ENCODE data around the gene TAF11L2. TPM values are rescaled to one million over a fixed set of nuclear protein-coding genes. Genes with fewer than 3 reads are reported as not detected.
"Not testable (repeated sequence)": the region's sequence is repeated elsewhere in the genome, so short reads cannot be mapped to it uniquely, and the experiment has no call there.

The TAF11L2 gene
- total RNA-seq, 1 experiment from 2014 or later = not detected

- in situ Hi-C loops (cut with HindIII; ENCODE audit: low pct_unique_long_range_greater_than_20kb, low sequenced_read_pairs) = not testable (repeated sequence)
Observed at GRCh38 chr5:17518067-17518466, 20.0 kb downstream of the TAF11L2 start, which contains the start of gene TAF11L3. TSS of gene TAF11L3 (plus strand) at chr5:17518367.

GRCh38 chr5:17519508-17519907, 21.5 kb downstream of the TAF11L2 start:
- in situ Hi-C loops (cut with HindIII; ENCODE audit: low pct_unique_long_range_greater_than_20kb, low sequenced_read_pairs); DNase-seq (ENCODE audit: low read depth, low spot score): not testable (repeated sequence)

More at GRCh38 chr5:17518067-17518466, 20.0 kb downstream of the TAF11L2 start, which contains the start of gene TAF11L3:
- not testable (repeated sequence) for DNase-seq (ENCODE audit: low read depth, low spot score)

- DNase-seq (ENCODE audit: low read depth, low spot score); in situ Hi-C loops (cut with HindIII; ENCODE audit: low pct_unique_long_range_greater_than_20kb, low sequenced_read_pairs): not testable (repeated sequence)
Observed at GRCh38 chr5:17521501-17521900, 23.5 kb downstream of the TAF11L2 start, which contains the start of gene TAF11L4. TSS of gene TAF11L4 (plus strand) at chr5:17521801.

- in situ Hi-C loops (cut with HindIII; ENCODE audit: low pct_unique_long_range_greater_than_20kb, low sequenced_read_pairs); DNase-seq (ENCODE audit: low read depth, low spot score): not testable (repeated sequence)
Observed at GRCh38 chr5:17524935-17525334, 26.9 kb downstream of the TAF11L2 start, which contains the start of gene TAF11L5. TSS of gene TAF11L5 (plus strand) at chr5:17525235.

- DNase-seq (ENCODE audit: low read depth, low spot score); in situ Hi-C loops (cut with HindIII; ENCODE audit: low pct_unique_long_range_greater_than_20kb, low sequenced_read_pairs): not testable (repeated sequence)
Observed at GRCh38 chr5:17526504-17526903, 28.5 kb downstream of the TAF11L2 start.

- in situ Hi-C loops (cut with HindIII; ENCODE audit: low pct_unique_long_range_greater_than_20kb, low sequenced_read_pairs); DNase-seq (ENCODE audit: low read depth, low spot score): not testable (repeated sequence)
Observed at GRCh38 chr5:17528369-17528768, 30.3 kb downstream of the TAF11L2 start, which contains the start of gene TAF11L6. TSS of gene TAF11L6 (plus strand) at chr5:17528669.

Small RNA genes lying within 50 kb of the gene (small RNA-seq; reads per million reads assigned to genes)
- gene AC106774.3 = 0 reads per million in 2 experiments

Other genes with a start within 250 kb of the TAF11L2 start
- gene TAF11L3, start 20.1 kb downstream of the TAF11L2 start, total RNA-seq (2014; rRNA removed; shearing (Covaris generic)) = not detected in 2 replicates
- not detected in 2 replicates for gene TAF11L4, start 23.6 kb downstream of the TAF11L2 start, total RNA-seq (2014; rRNA removed; shearing (Covaris generic))
- not detected in 2 replicates for gene TAF11L5, start 27.0 kb downstream of the TAF11L2 start, total RNA-seq (2014; rRNA removed; shearing (Covaris generic))
- gene TAF11L6, start 30.4 kb downstream of the TAF11L2 start, total RNA-seq (2014; rRNA removed; shearing (Covaris generic)) = not detected in 2 replicates
- not detected in 2 replicates for gene TAF11L7, start 87.5 kb downstream of the TAF11L2 start, total RNA-seq (2014; rRNA removed; shearing (Covaris generic))
- gene TAF11L8, start 92.7 kb downstream of the TAF11L2 start, total RNA-seq (2014; rRNA removed; shearing (Covaris generic)) = not detected in 2 replicates
- not detected in 2 replicates for gene TAF11L9, start 96.2 kb downstream of the TAF11L2 start, total RNA-seq (2014; rRNA removed; shearing (Covaris generic))
- not detected in 2 replicates for gene TAF11L10, start 99.6 kb downstream of the TAF11L2 start, total RNA-seq (2014; rRNA removed; shearing (Covaris generic))
- gene TAF11L11, start 106.0 kb downstream of the TAF11L2 start, total RNA-seq (2014; rRNA removed; shearing (Covaris generic)) = not detected in 2 replicates
- not detected in 2 replicates for gene TAF11L12, start 112.2 kb downstream of the TAF11L2 start, total RNA-seq (2014; rRNA removed; shearing (Covaris generic))
- not detected in 2 replicates for gene TAF11L13, start 133.9 kb downstream of the TAF11L2 start, total RNA-seq (2014; rRNA removed; shearing (Covaris generic))
- not detected in 2 replicates for gene TAF11L14, start 136.2 kb downstream of the TAF11L2 start, total RNA-seq (2014; rRNA removed; shearing (Covaris generic))